GM19351 (cell line): ENCODE measurements around the gene RAB30.
A peak's percentile ranks its signal among the peaks of the same experiment; 100 is the strongest.

Experiments
- ATAC-seq: cut with Tn5 transposase; IDR thresholded peaks from one replicate; pipeline ENCODE4 v1.9.1; 2021; ENCODE audit warnings: mild to moderate bottlenecking, moderate library complexity; ENCODE audit not compliant: unreplicated experiment

RAB30 gene

GRCh38 chr11:83041126-83041525 lies 30.6 kb downstream of the RAB30 start:
- no peak for ATAC-seq

- ATAC-seq: no peak
Observed at GRCh38 chr11:83039566-83039965, 32.1 kb downstream of the RAB30 start.

DNA sequence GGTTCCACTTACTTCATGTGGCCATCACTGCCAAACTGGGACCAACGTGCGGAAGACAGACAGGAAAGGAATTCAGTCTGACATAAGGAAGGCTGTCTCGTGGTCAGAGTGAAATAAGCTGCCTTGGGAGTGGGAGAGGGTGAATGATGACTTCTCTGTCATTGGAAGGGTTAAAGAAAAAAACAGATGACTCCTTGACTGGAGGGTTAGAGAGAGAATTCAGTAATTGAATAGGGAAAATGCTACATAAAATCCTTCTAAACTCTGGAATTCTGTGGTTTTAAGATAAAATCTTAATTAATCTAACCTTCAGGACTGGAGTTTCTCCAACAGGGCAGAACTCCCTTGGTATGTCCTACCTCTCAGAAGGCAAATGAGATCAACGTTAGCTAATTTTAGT lies 33.8 kb downstream of the RAB30 start:
- ATAC-seq: no peak

- ATAC-seq: no peak
Observed at GRCh38 chr11:83036701-83037100, 35.0 kb downstream of the RAB30 start.

- peak; percentile 52 for ATAC-seq
Observed at GRCh38 chr11:83035070-83035854, 36.4 kb downstream of the RAB30 start.

- peak; percentile 37 for ATAC-seq
Observed at GRCh38 chr11:83034673-83035014, 37.1 kb downstream of the RAB30 start.

DNA sequence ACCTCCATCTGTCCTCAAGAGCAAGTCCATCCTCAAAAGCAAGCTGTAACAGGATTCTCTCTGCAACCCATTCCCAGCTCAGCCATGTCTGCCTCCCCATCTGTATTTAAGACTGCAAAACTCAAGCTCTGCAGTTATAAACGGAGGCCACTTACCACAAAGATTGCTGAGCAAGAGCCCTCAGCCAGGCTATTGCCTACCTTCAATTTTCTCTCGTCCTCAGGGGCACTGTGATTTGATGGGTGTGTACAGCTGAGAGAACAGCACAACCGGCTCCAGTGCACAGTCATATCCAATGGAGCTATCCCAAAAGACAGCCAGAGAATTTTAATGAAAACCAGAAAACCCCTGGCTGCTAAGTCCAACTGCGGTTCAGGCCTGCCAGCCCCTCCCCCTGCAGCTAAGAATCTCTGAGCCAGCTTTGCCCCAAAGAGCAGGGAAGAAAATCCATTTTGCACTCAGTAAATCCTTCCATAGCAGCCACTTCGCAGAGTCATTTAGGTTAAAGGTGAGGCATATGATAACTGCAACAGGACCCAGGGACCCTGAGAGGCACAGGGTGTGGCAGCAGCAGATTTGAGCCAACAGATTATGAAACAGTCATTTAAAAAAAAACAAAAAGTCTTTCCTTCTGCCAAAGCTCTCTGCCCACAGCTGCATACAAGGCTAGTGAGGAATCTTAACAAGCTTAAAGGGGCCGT lies 37.6 kb downstream of the RAB30 start:
- peak; percentile 46 for ATAC-seq

DNA sequence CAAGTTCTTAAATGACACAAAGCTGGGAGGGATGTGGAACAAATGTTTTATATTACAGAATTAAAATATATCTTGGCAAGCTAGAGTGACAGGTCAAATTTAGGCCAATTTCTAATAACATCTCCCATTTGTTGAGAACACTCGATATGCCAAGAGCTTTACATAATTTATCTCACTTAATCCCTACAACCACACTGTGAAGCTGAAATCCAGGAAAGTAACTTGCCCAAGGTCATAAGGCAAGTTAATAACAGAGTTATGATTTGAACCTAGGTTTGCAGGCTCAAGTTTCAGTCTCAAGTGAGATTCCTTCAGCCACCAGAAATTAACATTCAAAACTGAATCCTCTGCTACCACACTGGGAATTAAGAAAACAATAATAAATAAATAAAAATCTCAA lies 38.3 kb downstream of the RAB30 start:
- ATAC-seq: no peak

- no peak for ATAC-seq
Observed at GRCh38 chr11:83031127-83031526, 40.6 kb downstream of the RAB30 start.

GRCh38 chr11:83027794-83028193 lies 43.9 kb downstream of the RAB30 start:
- ATAC-seq: no peak

GRCh38 chr11:83027289-83027688 lies 44.4 kb downstream of the RAB30 start:
- ATAC-seq: no peak

DNA sequence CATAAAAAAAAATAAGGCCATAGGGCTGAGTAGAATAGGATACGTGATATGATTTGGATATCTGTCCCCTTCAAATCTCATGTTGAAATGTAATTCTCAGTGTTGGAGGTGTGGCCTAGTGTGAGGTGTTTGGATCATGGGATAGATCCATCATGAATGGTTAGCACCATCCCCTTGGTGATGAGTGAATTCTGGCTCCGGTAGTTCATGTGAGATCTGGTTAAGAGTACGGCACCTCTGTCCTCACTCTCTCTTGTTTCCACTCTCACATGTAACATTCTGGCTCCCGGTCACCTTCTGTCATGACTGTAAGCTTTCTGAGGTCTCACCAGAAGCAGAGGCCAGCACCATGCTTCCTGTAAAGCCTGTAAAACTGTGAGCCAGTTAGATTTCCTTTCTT lies 45.5 kb downstream of the RAB30 start:
- ATAC-seq: no peak

GRCh38 chr11:83025267-83025704 lies 46.4 kb downstream of the RAB30 start:
- ATAC-seq: no peak

- no peak for ATAC-seq
Observed at GRCh38 chr11:83024270-83024854, 47.3 kb downstream of the RAB30 start.

DNA sequence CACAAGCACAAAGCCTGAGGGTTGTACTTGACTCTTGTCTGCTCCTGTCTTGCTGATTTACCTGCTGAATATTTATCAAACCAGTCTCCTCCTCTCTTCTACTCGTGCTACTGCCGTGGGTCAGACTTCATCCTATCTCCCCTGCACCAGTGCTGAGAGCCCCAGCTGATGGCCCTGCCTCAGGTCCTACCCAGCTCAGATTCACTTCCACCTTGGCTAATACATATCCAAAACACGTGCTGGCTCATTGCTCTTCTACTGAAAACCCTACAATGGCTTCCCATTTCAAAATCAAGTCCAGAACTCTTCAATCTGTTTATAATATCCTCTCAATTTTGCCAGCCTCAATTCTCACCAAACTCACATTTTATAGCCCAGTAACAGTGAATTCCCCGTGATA lies 48.3 kb downstream of the RAB30 start:
- no peak for ATAC-seq

GRCh38 chr11:83021780-83022125 lies 49.9 kb downstream of the RAB30 start:
- ATAC-seq: no peak

DNA sequence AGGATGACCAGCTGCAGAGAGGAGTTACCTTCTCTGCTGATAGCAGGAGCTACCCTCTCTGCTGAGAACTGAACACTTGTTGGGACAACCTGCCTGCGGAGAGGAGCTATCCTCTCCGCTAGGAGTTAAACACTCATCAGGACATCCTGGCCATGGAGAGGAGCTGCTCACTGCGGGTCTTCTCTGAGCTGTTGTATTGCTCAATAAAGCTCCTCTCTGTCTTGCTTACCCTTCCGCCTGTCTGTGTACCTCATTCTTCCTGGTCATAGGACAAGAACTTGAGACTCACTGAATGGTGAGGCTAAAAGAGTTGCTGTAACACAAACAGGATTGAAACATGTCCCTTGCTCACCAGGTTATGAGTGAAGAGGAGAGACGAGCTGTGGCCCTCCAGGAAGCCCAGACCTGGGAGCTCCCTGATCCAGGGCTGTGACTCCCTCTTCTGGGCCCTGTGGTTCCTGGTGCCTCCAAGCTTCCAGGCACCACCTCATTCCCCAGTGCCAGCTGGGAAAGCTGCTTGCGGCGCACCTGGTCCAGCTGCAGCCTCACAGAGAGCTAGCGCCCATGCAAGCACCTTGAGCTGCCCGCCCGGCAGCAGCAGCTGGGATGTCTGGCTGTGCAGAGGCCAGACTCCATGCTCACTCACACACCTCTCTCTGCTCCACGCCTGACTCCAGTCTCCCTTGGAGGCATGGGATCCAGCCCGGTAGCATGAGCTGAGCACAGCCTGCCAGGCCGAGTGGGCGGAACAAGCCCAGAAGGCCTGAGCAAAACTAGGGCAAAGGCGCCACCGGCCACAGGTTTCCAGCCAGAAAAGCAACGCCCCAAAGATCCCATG lies 50.5 kb downstream of the RAB30 start:
- no peak for ATAC-seq

DNA sequence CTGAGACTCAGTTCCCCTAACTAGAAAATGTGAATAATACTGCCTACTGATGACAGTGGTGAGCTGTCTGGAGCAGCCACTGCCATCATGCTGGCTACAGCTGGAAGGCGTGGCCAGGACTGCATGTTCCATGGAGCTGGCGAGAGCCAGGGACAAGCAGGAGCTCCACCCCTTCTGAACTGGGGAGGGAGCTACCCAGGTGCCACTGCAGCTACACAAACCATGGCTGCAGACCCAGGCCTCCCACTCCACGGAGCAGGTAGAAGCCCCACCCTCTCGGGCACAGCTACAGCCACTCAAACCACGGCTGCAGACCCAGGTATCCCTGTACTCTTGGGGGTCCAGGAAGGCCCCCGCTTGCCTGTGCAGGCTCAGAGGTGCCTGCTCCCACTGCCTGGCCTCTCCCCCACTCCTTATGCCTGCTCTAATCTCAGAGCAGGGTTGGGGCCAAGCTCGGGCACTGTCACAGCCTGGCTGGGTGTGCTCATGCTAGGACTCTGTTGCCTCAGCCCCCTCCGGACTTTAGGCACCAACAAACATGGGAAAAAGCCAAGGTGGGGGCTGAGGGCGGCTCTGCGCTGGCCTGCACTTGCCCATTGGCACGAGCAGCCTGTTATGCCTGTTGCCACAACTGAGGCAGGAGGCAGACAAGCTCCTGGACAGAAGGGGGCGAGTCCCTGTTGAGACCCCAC lies 51.7 kb downstream of the RAB30 start:
- ATAC-seq: no peak

- ATAC-seq: no peak
Observed at GRCh38 chr11:83014951-83015350, 56.7 kb downstream of the RAB30 start.

GRCh38 chr11:83012168-83013067 lies 59.3 kb downstream of the RAB30 start:
- ATAC-seq: no peak
